HepG2 (cell line): ENCODE results near the gene CIBAR2. TPM values are rescaled to one million over a fixed set of nuclear protein-coding genes. Genes with fewer than 3 reads are reported as not detected.

Source experiments
- ATAC-seq: fragments of 200-7000 bp; cut with Tn5 transposase; 3 replicates; pipeline ENCODE4 v1.9.1; 2020; ENCODE audit warnings: mild to moderate bottlenecking, moderate library complexity
- BruUV-seq: library from RNA; stranded (reverse); fragments of 400-500 nt; replicated peaks from 2 replicates; lab custom pipeline; 2021; lab: Mats Ljungman, UMichigan
- CTCF ChIA-PET: fragments of 300-600 bp; formaldehyde crosslinking; extraction: SDS; loops from one replicate; lab custom pipeline; 2021; ENCODE audit warnings: low total read pairs, inconsistent platforms, low intra/inter-chr PET ratio; lab: Yijun Ruan, JAX
- POLR2A ChIA-PET: fragments of 350-600 bp; sonication (Branson Sonifier 250); formaldehyde crosslinking; loops from one replicate; lab custom pipeline; 2020; ENCODE audit warnings: antibody characterized with exemption, inconsistent platforms; lab: Yijun Ruan, JAX
- DNase-seq: peaks from one replicate; pipeline ENCODE4 v3.0.0-alpha.2; 2015; ENCODE audit warnings: low spot score
- FAIRE-seq: peaks from 3 replicates; lab custom pipeline; 2011; peaks lifted over from hg19 to GRCh38; lab: Jason Lieb, UNC
- H2AFZ ChIP-seq: one replicate; pipeline ENCODE4 v1.6.1; 2011; ENCODE audit warnings: low read length, inconsistent platforms
- H3K27ac ChIP-seq: fragments of 300-600 bp; 3 replicates; pipeline ENCODE4 v1.8.0; 2011; ENCODE audit warnings: mixed run types, mild to moderate bottlenecking, mixed read lengths, low read length, inconsistent platforms; ENCODE audit not compliant: insufficient read depth; ENCODE audit errors: extremely low read length
- H3K27me3 ChIP-seq, 2 experiments: fragments of 200-600 bp in 1 of 2; 2 replicates in 1 of 2; 3 replicates in 1 of 2; pipeline versions ENCODE4 v1.6.0 to v1.8.0; 2011; ENCODE audit warnings: low read length in 2 of 2, mild to moderate bottlenecking in 2 of 2, moderate library complexity in 2 of 2, inconsistent platforms in 1 of 2; ENCODE audit not compliant: insufficient read depth in 2 of 2, control insufficient read depth in 1 of 2
- H3K36me3 ChIP-seq, 2 experiments: fragments of 200-600 bp in 1 of 2; replicated peaks in 1 of 2; 2 replicates in 1 of 2; 3 replicates in 1 of 2; pipeline versions ENCODE4 v1.5.1 to v1.8.0; 2011; ENCODE audit warnings: low read length in 2 of 2, inconsistent platforms in 1 of 2; ENCODE audit not compliant: insufficient read depth in 2 of 2, control insufficient read depth in 1 of 2
- H3K4me1 ChIP-seq: 2 replicates; pipeline ENCODE4 v1.5.1; 2012; ENCODE audit warnings: low read length, inconsistent platforms; ENCODE audit not compliant: insufficient read depth
- H3K4me2 ChIP-seq: 2 replicates; pipeline ENCODE4 v1.6.0; 2011; ENCODE audit warnings: low read depth, low read length, inconsistent platforms
- H3K4me3 ChIP-seq, 3 experiments: fragments of 200-600 bp in 1 of 3; sonication (generic), shearing (Covaris generic) in 1 of 3; replicated peaks in 1 of 3; 2 replicates each; pipeline ENCODE4 v1.5.1; 2011 to 2016; ENCODE audit warnings: low read length in 3 of 3, inconsistent platforms in 2 of 3, low read depth in 2 of 3, mild to moderate bottlenecking in 2 of 3, control low read depth in 1 of 3, mixed read lengths in 1 of 3; ENCODE audit not compliant: insufficient read depth in 1 of 3
- H3K79me2 ChIP-seq: one replicate; pipeline ENCODE4 v1.6.1; 2011; ENCODE audit warnings: low read length, inconsistent platforms; ENCODE audit not compliant: insufficient read depth
- H3K9ac ChIP-seq: 2 replicates; pipeline ENCODE4 v1.6.0; 2011; ENCODE audit warnings: mild to moderate bottlenecking, low read depth, low read length, inconsistent platforms; ENCODE audit not compliant: insufficient read depth
- H3K9me3 ChIP-seq: 2 replicates; pipeline ENCODE4 v1.5.1; 2012; ENCODE audit warnings: mild to moderate bottlenecking, low read length
- H4K20me1 ChIP-seq: 2 replicates; pipeline ENCODE4 v1.6.0; 2011; ENCODE audit warnings: inconsistent platforms, mild to moderate bottlenecking, low read length, moderate library complexity; ENCODE audit not compliant: insufficient read depth
- MAFF ChIP-seq: IDR thresholded peaks from 2 replicates; pipeline ENCODE4 v1.6.1; 2011; ENCODE audit warnings: low read depth, low read length, improper control_type of control experiment
- MZF1 ChIP-seq: sonication (generic); formaldehyde crosslinking; IDR thresholded peaks from 2 replicates; pipeline ENCODE4 v1.8.1; 2023; ENCODE audit warnings: mild to moderate bottlenecking, missing genetic modification reagents, borderline replicate concordance
- PAWR ChIP-seq: sonication (generic); formaldehyde crosslinking; IDR thresholded peaks from 2 replicates; pipeline ENCODE4 v1.4.0; 2020; ENCODE audit warnings: missing genetic modification reagents, mild to moderate bottlenecking, borderline replicate concordance
- PAX8 ChIP-seq: sonication (generic); formaldehyde crosslinking; IDR thresholded peaks from 2 replicates; pipeline ENCODE4 v1.8.0; 2022; ENCODE audit warnings: mild to moderate bottlenecking, missing genetic modification reagents, borderline replicate concordance
- RAD21 ChIP-seq: fragments of 450-650 bp; formaldehyde crosslinking; IDR thresholded peaks from 2 replicates; pipeline ENCODE4 v1.5.0; 2020; ENCODE audit warnings: mild to moderate bottlenecking
- RFX1 ChIP-seq: fragments of 450-650 bp; IDR thresholded peaks from 2 replicates; pipeline ENCODE4 v1.6.1; 2017
- ZNF275 ChIP-seq: sonication (generic); formaldehyde crosslinking; IDR thresholded peaks from 2 replicates; pipeline ENCODE4 v1.8.0; 2022; ENCODE audit warnings: missing genetic modification reagents, mild to moderate bottlenecking, inconsistent platforms, borderline replicate concordance
- ZNF343 ChIP-seq: sonication (generic); formaldehyde crosslinking; IDR thresholded peaks from 2 replicates; pipeline ENCODE4 v1.4.0; 2020; ENCODE audit warnings: mild to moderate bottlenecking, missing genetic modification reagents
- ZNF549 ChIP-seq: sonication (generic); formaldehyde crosslinking; IDR thresholded peaks from 2 replicates; pipeline ENCODE4 v1.5.0; 2020; ENCODE audit warnings: missing genetic modification reagents
- ZNF615 ChIP-seq: sonication (generic); formaldehyde crosslinking; IDR thresholded peaks from 2 replicates; pipeline ENCODE4 v1.5.0; 2020; ENCODE audit warnings: mild to moderate bottlenecking, missing genetic modification reagents, borderline replicate concordance
- ZNF800 ChIP-seq: sonication (generic); formaldehyde crosslinking; IDR thresholded peaks from 2 replicates; pipeline ENCODE4 v1.4.0; 2020; ENCODE audit warnings: missing genetic modification reagents
- WGBS: methylation state at CpG from one replicate; pipeline ENCODE4 v1.1.6; 2017; ENCODE audit warnings: low lambda C conversion rate; 5-methylcytosine and 5-hydroxymethylcytosine counted together
- in situ Hi-C: cut with HindIII; loops from 2 replicates; pipeline ENCODE4 v1.10.0; 2017; ENCODE audit warnings: low pct_unique_long_range_greater_than_20kb; ENCODE audit not compliant: extremely low pct_ligation_motif_present
- intact Hi-C: fragments of 100-400 bp; cut with micrococcal nuclease; formaldehyde crosslinking; loops from one replicate; pipeline ENCODE4 v1.10.0; 2022; ENCODE audit not compliant: unreplicated experiment
- polyA plus RNA-seq, 8 experiments: library from polyadenylated mRNA; depleted of rRNA in 3 of 8; stranded (reverse) in 7 of 8; unstranded in 1 of 8; fragments of >200 nt; fragmentation: Illumina TruSeq in 4 of 8; extraction: Trizol in 4 of 8; gene quantifications; 2 replicates each; pipeline versions ENCODE4 v1.2.1 to v1.2.3, GENCODE V29; 2011 to 2016; ENCODE audit warnings: low read depth in 4 of 8, missing spikeins in 1 of 8, mixed read lengths in 1 of 8; ENCODE audit not compliant: insufficient read depth in 1 of 8
- total RNA-seq, 5 experiments: library from RNA; depleted of rRNA; stranded (reverse); fragments of >200 nt; fragmentation: Illumina TruSeq; extraction: Trizol; gene quantifications; 2 replicates each; pipeline ENCODE4 v1.2.3, GENCODE V29; 2016; ENCODE audit warnings: low read depth in 1 of 5
- TF ChIP-seq, protein P1 (sequence below): IDR thresholded peaks from 2 replicates; pipeline ENCODE4 v1.6.1; 2012; ENCODE audit warnings: low read depth, low read length, improper control_type of control experiment
- TF ChIP-seq, protein P2 (sequence below): sonication (generic); formaldehyde crosslinking; IDR thresholded peaks from 2 replicates; pipeline ENCODE4 v1.8.1; 2023; ENCODE audit warnings: mild to moderate bottlenecking, missing genetic modification reagents
- TF ChIP-seq, protein P3 (sequence below): sonication (generic); formaldehyde crosslinking; IDR thresholded peaks from 2 replicates; pipeline ENCODE4 v1.4.0; 2020; ENCODE audit warnings: mild to moderate bottlenecking, missing genetic modification reagents, borderline replicate concordance
- TF ChIP-seq, protein P4 (sequence below): sonication (generic); formaldehyde crosslinking; IDR thresholded peaks from 2 replicates; pipeline ENCODE4 v1.5.0; 2020; ENCODE audit warnings: missing genetic modification reagents

CIBAR2 gene
- total and polyA plus RNA-seq, 2 of the 13 experiments (the other 11 are each of a cell fraction or from before 2014, with no cell fraction given) = not detected

GRCh38 chr16:85094176-85094805 is 18.0 kb downstream of the CIBAR2 start:
- in situ Hi-C loops (no loop called here), intact Hi-C loops (no loop called here)
- Histone ChIP-seq H3K4me3 (no peak overlapping the region), H3K79me2 (no peaks in the 10 kb centered on the region), H3K4me2 (no peak overlapping the region), H3K27me3 (peaks cover 13 to 93% of the 10 kb centered on the region in 2 experiments; a peak in 4 of 5 replicates), H3K4me1 (no peaks in the 10 kb centered on the region; the same call in 1 of the 2 replicates), H3K9me3 (no peaks in the 10 kb centered on the region), H3K27ac (no peak overlapping the region), H3K36me3 (no peaks in the 10 kb centered on the region), H2AFZ (no peak overlapping the region), H4K20me1 (no peaks in the 10 kb centered on the region), H3K9ac (no peak overlapping the region)
- no TSS peak for BruUV-seq
- ATAC-seq (no peak), FAIRE-seq (no peak), DNase-seq (no peak)
- ChIA-PET CTCF (no interaction called here), POLR2A (no interaction called here)
- 34% methylated on average over 12 of the region's 12 CpGs for WGBS
- no peak for TF ChIP-seq PAX8 (CRISPR knock-in tag)
- no peak for TF ChIP-seq ZNF800 (CRISPR knock-in tag)
- TF ChIP-seq ZNF549 = no peak
- TF ChIP-seq PAWR (CRISPR knock-in tag) = no peak
- no peak for TF ChIP-seq RAD21 (CRISPR knock-in tag)
- TF ChIP-seq, protein P1, sequence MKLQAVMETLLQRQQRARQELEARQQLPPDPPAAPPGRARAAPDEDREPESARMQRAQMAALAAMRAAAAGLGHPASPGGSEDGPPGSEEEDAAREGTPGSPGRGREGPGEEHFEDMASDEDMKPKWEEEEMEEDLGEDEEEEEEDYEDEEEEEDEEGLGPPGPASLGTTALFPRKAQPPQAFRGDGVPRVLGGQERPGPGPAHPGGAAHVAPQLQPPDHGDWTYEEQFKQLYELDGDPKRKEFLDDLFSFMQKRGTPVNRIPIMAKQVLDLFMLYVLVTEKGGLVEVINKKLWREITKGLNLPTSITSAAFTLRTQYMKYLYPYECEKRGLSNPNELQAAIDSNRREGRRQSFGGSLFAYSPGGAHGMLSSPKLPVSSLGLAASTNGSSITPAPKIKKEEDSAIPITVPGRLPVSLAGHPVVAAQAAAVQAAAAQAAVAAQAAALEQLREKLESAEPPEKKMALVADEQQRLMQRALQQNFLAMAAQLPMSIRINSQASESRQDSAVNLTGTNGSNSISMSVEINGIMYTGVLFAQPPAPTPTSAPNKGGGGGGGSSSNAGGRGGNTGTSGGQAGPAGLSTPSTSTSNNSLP = no peak
- TF ChIP-seq ZNF343 = no peak
- TF ChIP-seq, protein P2, sequence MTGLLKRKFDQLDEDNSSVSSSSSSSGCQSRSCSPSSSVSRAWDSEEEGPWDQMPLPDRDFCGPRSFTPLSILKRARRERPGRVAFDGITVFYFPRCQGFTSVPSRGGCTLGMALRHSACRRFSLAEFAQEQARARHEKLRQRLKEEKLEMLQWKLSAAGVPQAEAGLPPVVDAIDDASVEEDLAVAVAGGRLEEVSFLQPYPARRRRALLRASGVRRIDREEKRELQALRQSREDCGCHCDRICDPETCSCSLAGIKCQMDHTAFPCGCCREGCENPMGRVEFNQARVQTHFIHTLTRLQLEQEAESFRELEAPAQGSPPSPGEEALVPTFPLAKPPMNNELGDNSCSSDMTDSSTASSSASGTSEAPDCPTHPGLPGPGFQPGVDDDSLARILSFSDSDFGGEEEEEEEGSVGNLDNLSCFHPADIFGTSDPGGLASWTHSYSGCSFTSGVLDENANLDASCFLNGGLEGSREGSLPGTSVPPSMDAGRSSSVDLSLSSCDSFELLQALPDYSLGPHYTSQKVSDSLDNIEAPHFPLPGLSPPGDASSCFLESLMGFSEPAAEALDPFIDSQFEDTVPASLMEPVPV = no peak
- no peak for TF ChIP-seq MAFF
- TF ChIP-seq, protein P3, sequence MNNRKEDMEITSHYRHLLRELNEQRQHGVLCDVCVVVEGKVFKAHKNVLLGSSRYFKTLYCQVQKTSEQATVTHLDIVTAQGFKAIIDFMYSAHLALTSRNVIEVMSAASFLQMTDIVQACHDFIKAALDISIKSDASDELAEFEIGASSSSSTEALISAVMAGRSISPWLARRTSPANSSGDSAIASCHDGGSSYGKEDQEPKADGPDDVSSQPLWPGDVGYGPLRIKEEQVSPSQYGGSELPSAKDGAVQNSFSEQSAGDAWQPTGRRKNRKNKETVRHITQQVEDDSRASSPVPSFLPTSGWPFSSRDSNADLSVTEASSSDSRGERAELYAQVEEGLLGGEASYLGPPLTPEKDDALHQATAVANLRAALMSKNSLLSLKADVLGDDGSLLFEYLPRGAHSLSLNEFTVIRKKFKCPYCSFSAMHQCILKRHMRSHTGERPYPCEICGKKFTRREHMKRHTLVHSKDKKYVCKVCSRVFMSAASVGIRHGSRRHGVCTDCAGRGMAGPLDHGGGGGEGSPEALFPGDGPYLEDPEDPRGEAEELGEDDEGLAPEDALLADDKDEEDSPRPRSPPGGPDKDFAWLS = no peak
- no peak for TF ChIP-seq ZNF615 (CRISPR knock-in tag)
- TF ChIP-seq RFX1 = no peak
- no peak for TF ChIP-seq ZNF275 (CRISPR knock-in tag)
- TF ChIP-seq, protein P4, sequence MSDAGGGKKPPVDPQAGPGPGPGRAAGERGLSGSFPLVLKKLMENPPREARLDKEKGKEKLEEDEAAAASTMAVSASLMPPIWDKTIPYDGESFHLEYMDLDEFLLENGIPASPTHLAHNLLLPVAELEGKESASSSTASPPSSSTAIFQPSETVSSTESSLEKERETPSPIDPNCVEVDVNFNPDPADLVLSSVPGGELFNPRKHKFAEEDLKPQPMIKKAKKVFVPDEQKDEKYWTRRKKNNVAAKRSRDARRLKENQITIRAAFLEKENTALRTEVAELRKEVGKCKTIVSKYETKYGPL (CRISPR knock-in tag) = no peak
- no peak for TF ChIP-seq MZF1 (CRISPR knock-in tag)
